ENCODE data around the gene PRR9.
"Not testable (repeated sequence)": the region's sequence is repeated elsewhere in the genome, so short reads cannot be mapped to it uniquely, and the experiment has no call there.

PRR9 gene

GRCh38 chr1:153217212-153217611 lies at the start of gene PRR9:
TSS of gene PRR9 (plus strand) at chr1:153217584. CDS start at chr1:153218145, 561 bp downstream.
- in situ Hi-C loops (cut with HindIII; ENCODE audit: low sequenced_read_pairs), result no loop called here

DNA sequence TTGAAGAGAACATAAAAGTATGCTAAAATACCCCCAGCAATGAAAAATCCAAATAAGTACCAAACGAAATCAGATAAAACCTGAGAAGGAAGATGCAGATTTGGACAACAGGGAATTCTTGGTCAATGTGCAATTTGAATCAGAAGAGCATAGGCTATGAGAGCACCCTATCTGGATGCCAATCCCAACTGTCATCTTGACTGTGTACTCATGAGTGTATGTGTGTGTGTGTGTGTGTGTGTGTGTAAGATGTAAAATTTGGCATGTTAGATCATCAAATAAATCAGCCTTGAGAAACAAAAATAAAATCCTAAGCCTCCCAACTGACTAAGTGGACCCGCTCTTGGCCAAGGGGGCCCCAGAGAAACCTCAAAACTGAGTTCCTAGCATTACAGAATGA lies 48.7 kb upstream of the PRR9 start:
- in situ Hi-C loops (cut with HindIII; ENCODE audit: low sequenced_read_pairs), result no loop called here

DNA sequence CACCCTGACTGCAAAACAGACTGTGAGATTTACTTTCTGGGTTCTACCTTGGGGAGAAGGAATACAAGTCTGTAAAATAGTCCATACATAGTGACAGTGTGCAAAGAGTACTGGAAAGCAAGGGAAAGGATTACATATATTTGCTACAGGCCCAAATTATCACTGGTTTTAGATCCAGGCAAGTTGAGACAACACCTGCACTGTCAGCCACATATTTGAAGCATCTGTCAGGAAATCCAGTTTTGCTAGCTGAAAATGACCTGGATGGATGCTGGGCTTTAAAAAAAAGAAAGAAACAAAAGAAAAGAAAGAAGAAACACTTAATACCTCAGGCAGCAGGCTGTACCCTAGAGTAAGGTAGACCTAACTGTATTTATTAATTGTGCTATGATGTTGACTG lies 42.8 kb upstream of the PRR9 start:
- in situ Hi-C loops (cut with HindIII; ENCODE audit: low sequenced_read_pairs), result loop anchor here (5.0 kb wide), 1 partner anchor 38 kb away; no protein-coding TSS in a partner anchor

DNA sequence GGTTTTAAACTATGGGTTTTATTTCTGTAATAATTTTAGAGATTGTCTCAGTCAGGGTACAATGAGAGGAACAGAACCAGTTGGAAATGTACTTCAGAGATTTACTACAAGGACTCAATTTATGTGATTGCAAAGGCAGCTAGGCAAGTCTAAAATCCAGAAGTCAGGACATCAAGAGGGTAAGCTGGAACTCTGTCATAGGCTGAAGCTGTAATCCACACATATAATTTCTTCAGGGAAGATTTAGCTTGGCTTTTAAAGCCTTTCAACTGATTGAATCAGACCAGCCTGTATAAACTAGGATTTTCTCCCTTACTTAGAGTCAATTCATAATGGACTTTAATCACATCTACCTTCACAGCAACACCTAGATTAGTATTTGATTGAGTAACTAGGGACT lies 38.5 kb upstream of the PRR9 start:
- in situ Hi-C loops (cut with HindIII; ENCODE audit: low sequenced_read_pairs), result no loop called here

- in situ Hi-C loops (cut with HindIII; ENCODE audit: low sequenced_read_pairs), result no loop called here
These were observed 36.8 kb upstream of the PRR9 start for GRCh38 chr1:153180556-153180955.

DNA sequence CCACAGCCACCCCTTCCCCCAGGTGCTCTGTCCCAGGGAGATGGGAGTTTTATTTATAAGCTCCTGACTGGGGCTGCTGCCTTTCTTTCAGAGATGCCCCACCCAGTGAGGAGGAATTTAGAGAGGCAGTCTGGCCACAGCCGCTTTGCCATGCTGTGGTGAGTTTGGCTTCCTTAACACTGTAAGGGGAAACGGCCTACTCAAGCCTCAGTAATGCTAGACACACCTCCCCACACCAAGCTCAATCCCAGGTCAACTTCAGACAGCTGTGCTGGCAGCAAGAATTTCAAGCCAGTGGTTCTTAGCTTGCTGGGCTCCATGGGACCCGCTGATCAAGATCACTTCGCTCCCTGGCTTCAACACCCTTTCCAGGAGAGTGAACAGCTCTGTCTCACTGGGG lies 29.1 kb upstream of the PRR9 start:
- in situ Hi-C loops (cut with HindIII; ENCODE audit: low sequenced_read_pairs), result not testable (repeated sequence)

- in situ Hi-C loops (cut with HindIII; ENCODE audit: low sequenced_read_pairs), result no loop called here
These were observed 27.0 kb upstream of the PRR9 start for GRCh38 chr1:153190373-153190772.

DNA sequence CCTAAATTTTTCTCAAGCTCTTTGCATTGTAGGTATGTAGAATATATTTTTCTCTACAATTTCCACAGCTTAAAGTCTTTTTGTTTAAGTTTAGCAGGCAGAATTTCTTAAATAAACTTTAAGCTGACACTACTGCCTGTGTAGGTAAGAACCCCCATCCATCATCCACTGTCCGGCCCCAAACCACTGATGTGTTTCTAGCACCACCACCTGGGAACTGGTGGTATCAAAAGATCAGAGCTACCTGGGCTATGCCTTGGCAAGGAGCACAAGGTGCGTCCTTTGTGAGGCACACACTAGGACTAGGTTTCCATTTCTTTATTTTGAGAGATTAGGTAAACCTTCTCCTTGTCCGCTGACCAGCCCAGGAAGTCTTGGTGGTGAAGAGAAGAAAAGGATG lies 24.7 kb upstream of the PRR9 start:
- in situ Hi-C loops (cut with HindIII; ENCODE audit: low sequenced_read_pairs), result no loop called here

- in situ Hi-C loops (cut with HindIII; ENCODE audit: low sequenced_read_pairs), result no loop called here
These were observed 22.9 kb upstream of the PRR9 start for GRCh38 chr1:153194331-153195050.

DNA sequence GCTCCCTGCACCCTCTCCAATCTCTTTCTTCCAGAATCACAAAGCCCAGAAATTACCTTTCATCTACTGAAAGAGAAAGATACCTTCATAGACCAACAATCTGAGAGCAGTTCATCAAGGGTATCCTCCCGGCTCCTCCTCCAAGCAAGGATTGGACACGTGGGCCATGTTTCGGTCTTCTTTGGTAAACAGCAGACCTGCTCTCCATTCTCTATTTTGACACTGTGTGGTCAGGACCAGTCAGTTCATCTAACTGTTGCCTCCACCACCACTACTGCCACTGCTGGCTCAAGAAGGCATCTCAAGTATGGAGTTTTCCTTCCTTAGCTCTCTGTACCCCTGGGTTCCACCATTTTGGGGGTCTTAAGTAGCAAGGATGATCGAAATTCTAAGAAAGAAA lies 22.2 kb upstream of the PRR9 start:
- in situ Hi-C loops (cut with HindIII; ENCODE audit: low sequenced_read_pairs), result no loop called here

- in situ Hi-C loops (cut with HindIII; ENCODE audit: low sequenced_read_pairs), result no loop called here
These were observed 15.4 kb upstream of the PRR9 start for GRCh38 chr1:153202006-153202405.

- in situ Hi-C loops (cut with HindIII; ENCODE audit: low sequenced_read_pairs), result no loop called here
These were observed 14.3 kb upstream of the PRR9 start, which contains the start of gene LELP1 for GRCh38 chr1:153203130-153203529. TSS of gene LELP1 (plus strand) at chr1:153203430. CDS start at chr1:153204708, 1,278 bp downstream.

DNA sequence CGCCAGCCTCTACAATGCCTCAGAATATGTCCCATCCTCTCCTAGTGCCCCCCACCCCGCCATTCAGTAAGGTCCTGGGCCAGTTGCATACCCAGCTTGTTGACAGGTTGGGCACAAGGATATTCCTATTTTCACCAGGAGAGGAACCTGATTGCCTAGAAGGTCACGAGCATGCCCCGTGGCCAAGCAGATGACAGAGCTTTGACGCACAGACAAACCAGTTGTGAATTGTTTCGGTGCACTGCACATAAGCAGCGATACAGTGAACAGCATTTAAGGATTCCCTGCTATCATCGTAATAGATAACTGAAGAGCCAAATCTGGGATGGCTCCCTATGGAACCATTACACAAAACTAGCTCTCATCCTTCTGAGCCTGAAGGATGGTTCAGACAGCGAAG lies 10.8 kb upstream of the PRR9 start:
- in situ Hi-C loops (cut with HindIII; ENCODE audit: low sequenced_read_pairs), result no loop called here

DNA sequence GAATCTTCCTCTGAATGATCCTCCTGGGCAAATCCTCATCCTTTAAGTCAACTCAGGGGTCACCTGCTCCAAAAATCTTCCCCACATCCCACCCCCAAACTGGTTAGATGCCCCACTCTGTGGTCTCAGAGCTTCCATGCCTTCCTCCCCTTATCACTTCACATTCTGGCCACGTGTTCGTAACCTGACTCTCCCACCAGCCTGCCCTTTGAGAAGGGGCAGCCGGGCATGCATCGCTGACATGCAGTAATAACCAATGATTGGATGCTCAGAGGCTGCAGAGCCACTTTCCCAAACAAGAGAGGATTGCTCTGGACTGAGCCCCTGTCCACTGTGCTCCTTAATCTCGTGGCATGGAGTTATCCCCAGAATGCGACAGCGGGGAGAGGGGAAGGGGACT lies 7.2 kb upstream of the PRR9 start:
- in situ Hi-C loops (cut with HindIII; ENCODE audit: low sequenced_read_pairs), result loop anchor here (5.0 kb wide), 1 partner anchor 38 kb away; no protein-coding TSS in a partner anchor

GRCh38 chr1:153212201-153212600 lies 5.2 kb upstream of the PRR9 start:
- in situ Hi-C loops (cut with HindIII; ENCODE audit: low sequenced_read_pairs), result loop anchor here (5.0 kb wide), 1 partner anchor 40 kb away; no protein-coding TSS in a partner anchor

- in situ Hi-C loops (cut with HindIII; ENCODE audit: low sequenced_read_pairs), result loop anchor here (5.0 kb wide), 1 partner anchor 41 kb away; no protein-coding TSS in a partner anchor
These were observed 3.9 kb upstream of the PRR9 start for GRCh38 chr1:153213519-153213918.

- in situ Hi-C loops (cut with HindIII; ENCODE audit: low sequenced_read_pairs), result no loop called here
These were observed 496 bp downstream of the PRR9 start for GRCh38 chr1:153217744-153218416.

DNA sequence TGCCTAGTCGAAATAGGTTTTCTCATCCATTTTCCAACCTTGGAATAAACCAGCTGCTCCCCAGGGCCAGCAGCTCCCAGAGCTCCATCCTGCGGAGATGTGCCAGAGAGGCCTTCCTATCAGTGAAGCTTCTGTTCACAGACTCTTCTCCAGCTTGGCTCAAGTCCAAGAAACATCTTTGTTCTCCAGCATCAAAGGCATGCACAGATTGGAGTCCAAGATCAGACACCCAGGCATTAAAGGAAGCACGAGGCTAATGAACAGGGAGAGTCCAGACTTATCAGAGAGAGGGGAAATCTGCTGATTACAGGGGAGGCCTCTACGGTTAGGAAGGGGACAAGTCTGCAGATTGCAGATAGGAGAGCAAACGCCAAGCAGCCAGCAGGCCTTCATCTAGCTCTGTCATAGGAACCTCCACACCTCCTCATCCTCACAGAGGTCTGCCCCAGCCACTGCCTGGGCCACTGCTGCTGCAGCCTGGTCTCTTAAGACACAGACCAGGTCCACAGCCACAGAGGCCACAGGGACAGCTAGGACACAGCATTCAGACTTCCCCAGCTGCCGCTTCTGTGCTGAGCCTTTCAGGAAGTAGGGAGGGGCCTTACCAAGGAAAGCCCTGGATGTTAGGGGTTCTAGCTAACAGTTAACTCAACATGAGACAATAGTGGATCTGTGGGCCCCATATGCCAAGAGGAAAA lies 3.4 kb downstream of the PRR9 start:
- in situ Hi-C loops (cut with HindIII; ENCODE audit: low sequenced_read_pairs), result no loop called here

DNA sequence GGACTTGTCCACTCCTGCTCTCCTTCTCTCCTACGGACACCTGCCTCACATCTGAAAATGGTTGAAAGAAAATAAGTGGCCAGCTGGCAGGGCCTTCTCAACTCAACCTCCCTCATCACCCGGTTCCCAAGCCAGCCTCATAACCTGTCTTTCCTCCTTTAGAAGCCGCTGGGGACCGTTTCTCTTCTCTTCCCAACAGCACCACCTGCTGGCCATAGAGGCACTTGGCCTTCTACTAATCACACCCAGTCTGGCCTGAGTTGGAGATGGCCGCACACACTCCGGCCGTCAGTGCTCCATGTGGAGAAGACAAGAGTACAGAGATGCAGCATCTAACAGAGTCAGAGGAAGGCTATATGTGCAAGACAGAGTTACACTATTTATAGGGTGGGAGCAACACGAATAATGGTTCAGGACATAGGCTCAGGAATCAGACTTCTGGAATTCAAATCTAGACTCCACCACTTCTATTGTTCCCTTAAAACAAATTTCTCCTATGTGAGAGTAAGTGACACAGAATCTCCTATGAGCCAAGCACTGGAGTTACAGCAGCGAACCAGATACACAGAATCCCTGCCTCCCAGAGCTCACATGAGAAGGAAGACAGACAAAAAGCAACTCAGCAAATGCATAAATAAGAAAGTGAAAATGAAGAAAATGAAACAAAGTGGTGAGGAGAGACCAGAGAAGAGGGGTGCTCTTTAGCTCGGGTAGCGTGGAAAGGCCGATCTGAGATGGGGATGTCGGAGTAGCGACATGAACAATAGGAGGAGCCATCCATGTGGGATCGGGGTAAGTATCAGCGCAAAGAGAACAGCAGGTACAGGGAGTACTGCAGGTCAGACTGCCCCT lies 5.9 kb downstream of the PRR9 start:
- in situ Hi-C loops (cut with HindIII; ENCODE audit: low sequenced_read_pairs), result not testable (repeated sequence)

DNA sequence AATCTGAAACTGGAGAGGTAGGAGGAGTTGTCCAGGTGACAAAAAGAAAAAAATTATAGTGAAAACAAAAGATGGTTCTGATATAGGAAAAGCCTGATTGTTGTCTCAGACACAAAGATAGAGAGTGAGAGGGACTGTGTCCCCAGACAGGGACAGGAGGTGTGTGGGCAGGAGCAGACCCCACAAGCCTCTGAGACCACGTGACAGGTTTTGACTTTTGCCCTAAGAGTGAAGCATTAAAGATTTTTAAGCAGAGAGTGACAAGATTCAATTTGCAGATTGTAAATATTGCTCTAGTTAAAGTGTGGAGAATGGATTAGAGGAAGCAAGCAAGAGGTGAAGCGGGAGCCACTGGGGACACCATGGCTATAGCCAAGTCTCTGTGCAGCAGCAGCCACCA lies 10.4 kb downstream of the PRR9 start:
- in situ Hi-C loops (cut with HindIII; ENCODE audit: low sequenced_read_pairs), result no loop called here

DNA sequence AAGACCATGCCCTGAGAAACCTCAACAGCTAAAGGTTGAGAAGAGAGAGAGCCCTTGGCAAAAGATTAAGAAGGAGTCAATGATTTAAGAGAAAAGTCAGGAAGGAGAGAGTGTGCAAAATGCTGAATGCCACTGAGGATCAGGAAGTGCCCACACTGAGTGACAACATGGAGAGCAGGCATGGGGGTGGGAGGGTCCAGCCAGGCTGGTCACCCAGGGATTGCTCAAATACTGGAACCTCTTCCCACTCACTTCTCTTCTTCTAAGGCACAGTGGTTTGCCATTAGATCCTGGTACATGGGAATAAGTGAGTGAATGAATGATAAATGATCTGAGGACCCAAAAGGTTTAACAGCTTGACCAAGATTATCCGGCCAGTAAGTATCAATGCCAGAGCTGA lies 11.1 kb downstream of the PRR9 start:
- in situ Hi-C loops (cut with HindIII; ENCODE audit: low sequenced_read_pairs), result no loop called here

All from endothelial cell of hepatic sinusoid (primary cell).